Activated T-cell treated with anti-CD3 and anti-CD28 coated beads, Interleukin-2, amount 50 U/mL, for 72 hours (primary cell): ENCODE results near the gene PRAC2. TPM values are rescaled to one million over a fixed set of nuclear protein-coding genes. Genes with fewer than 3 reads are reported as not detected.
"Not testable (repeated sequence)": the region's sequence is repeated elsewhere in the genome, so short reads cannot be mapped to it uniquely, and the experiment has no call there.

Source experiments
- ATAC-seq, 2 donors: fragments of 150-1000 bp; cut with Tn5 transposase; replicated peaks in 1 of 2; 2 replicates each; pipeline ENCODE4 v1.10.0; 2021; ENCODE audit warnings: moderate library complexity in 2 of 2, mild to moderate bottlenecking in 1 of 2
- DNase-seq, 2 donors: peaks; one replicate each; pipeline ENCODE4 v3.0.0; 2021 to 2022; ENCODE audit warnings: mixed read lengths in 1 of 2
- H3K27ac Mint-ChIP-seq: one replicate; pipeline ENCODE4 v1.8.0; 2022; ENCODE audit warnings: mild to moderate bottlenecking, moderate library complexity, mixed read lengths
- H3K27me3 Mint-ChIP-seq: one replicate; pipeline ENCODE4 v1.8.0; 2022; ENCODE audit warnings: low read depth, mixed read lengths
- H3K36me3 Mint-ChIP-seq, 2 donors: one replicate each; pipeline ENCODE4 v1.8.0; 2022; ENCODE audit warnings: mixed read lengths in 2 of 2, mild to moderate bottlenecking in 1 of 2; ENCODE audit not compliant: insufficient read depth in 2 of 2
- H3K4me1 Mint-ChIP-seq: one replicate; pipeline ENCODE4 v1.8.0; 2022; ENCODE audit warnings: low read depth, mixed read lengths
- H3K4me3 Mint-ChIP-seq, 2 donors: one replicate each; pipeline ENCODE4 v1.8.0; 2022; ENCODE audit warnings: mild to moderate bottlenecking in 2 of 2, mixed read lengths in 2 of 2, moderate library complexity in 2 of 2
- H3K9me3 Mint-ChIP-seq, 2 donors: one replicate each; pipeline ENCODE4 v1.8.0; 2022; ENCODE audit warnings: mixed read lengths in 2 of 2
- total RNA-seq, 2 donors: library from RNA; stranded (reverse); gene quantifications; one replicate each; pipeline ENCODE4 v1.2.3, GENCODE V29; 2022

Gene PRAC2
- total RNA-seq, 2 donors from 2014 or later, result not detected

DNA sequence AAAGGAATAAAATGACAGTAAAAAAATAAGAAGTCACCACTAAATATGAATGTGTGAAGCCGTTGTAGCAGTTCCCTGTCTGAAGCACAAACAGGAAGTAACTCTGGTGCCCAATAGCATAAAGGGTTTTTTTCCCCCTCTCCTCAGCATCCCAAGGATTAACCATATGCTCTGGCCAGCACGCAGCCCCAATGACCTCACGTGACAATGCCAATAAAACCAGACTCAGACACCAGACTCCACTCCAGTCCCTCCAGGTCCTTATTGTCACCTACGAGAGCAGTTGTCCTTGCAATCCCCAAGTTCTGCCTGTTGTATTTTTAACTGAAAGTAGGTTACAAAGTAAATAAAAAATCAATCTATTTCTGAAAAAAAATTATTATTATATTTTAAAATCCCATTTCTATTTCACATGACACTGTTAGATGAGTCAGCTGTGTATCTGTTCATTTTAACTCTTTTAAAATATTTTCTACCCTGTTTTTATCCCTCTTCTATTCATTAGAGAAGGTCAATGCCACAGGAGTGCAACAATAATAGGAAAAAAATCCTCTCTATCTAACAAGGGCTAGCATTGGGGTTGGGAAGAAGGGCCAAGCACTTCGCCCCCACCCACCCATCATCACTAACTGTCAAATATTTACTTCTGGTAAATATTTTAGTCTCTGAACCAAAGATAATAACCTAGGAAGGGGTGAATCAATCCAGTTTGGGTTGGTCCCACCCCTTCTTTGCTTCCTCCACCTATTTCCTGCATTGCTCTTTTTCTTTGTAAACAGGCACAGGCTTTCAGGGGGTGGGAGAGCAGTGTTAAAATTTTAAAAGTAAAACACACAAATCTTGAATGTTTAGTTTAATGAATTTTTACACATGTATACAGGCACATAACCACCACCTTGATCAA lies 7.2 kb upstream of the PRAC2 start:
- no peak overlapping the region for H3K4me3 Mint-ChIP-seq
- H3K4me1 Mint-ChIP-seq, result peaks cover 29% of the 10 kb centered on the region
- no peaks in the 10 kb centered on the region for H3K9me3 Mint-ChIP-seq
- DNase-seq (no peak), ATAC-seq (no peak)
- no peak overlapping the region for H3K27ac Mint-ChIP-seq
- H3K36me3 Mint-ChIP-seq, result no peaks in the 10 kb centered on the region
- H3K27me3 Mint-ChIP-seq, result peaks cover 57% of the 10 kb centered on the region

DNA sequence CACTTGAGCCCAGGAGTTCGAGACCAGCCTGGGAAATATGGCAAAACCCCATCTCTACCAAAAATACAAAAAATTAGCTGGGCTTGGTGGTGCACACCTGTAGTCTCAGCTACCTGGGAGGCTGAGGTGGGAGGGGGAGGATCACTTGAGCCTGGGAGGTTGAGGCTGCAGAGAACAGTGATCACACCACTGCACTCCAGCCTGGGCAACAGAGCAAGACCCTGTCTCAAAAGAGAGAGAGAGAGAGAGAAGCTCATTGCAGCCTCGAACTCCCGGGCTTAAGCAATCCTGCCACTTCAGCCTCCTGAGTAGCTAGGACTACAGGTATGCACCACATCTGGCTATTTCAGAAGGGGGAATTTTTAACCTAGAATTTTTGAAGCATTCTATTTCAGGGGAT lies 6.4 kb upstream of the PRAC2 start:
- not testable (repeated sequence) for H3K4me3 Mint-ChIP-seq, H3K36me3 Mint-ChIP-seq, DNase-seq, H3K9me3 Mint-ChIP-seq, ATAC-seq, H3K27ac Mint-ChIP-seq
- Mint-ChIP-seq H3K27me3 (peaks cover 65% of the 10 kb centered on the region), H3K4me1 (peaks cover 32% of the 10 kb centered on the region)

DNA sequence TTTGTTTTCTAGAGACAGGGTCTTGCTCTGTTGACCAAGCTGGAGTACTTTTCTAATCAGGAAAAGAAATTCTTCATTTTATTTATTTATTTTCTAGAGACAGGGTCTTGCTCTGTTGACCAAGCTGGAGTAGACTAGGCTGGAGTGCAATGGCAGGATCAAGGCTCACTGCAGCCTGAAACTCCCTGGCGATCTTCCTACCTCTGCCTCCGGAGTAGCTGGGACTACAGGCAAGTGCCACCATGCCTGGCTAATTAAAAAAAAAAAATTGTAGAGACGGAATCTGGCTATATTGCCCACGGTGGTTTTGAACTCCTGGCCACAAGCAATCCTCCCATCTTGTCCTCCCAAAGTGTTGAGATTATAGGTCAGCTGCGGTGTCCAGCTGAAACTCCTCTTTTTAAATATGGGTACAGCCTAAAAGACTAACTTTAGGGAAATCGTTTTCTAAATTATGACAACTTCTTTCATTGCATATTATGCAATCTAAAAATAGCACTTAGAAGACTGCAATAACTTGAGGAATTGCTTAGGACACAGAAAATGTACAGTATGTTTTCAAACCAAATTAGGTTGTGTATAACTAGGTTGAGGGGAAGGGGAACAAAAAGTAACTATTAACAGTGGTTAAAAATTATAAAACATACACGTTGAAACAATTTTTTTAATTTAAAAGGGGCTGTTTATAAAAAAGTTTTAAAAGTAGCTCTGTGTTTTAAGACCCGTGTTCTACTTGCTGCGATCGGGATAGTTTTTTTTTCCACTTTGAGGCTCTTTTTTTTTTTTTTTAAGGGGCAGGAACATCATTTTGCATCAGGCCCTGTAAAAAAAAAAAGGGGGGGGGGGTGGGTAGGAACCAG lies 5.4 kb upstream of the PRAC2 start:
- H3K4me3 Mint-ChIP-seq, result peak overlapping the region in 1 of 2 donors; percentile 68
- H3K27ac Mint-ChIP-seq, result peak overlapping the region; percentile 95
- H3K36me3 Mint-ChIP-seq, result no peaks in the 10 kb centered on the region
- H3K4me1 Mint-ChIP-seq, result peaks cover 40% of the 10 kb centered on the region
- H3K27me3 Mint-ChIP-seq, result peaks cover 70% of the 10 kb centered on the region
- ATAC-seq, result no peak
- no peaks in the 10 kb centered on the region for H3K9me3 Mint-ChIP-seq
- DNase-seq, result no peak

DNA sequence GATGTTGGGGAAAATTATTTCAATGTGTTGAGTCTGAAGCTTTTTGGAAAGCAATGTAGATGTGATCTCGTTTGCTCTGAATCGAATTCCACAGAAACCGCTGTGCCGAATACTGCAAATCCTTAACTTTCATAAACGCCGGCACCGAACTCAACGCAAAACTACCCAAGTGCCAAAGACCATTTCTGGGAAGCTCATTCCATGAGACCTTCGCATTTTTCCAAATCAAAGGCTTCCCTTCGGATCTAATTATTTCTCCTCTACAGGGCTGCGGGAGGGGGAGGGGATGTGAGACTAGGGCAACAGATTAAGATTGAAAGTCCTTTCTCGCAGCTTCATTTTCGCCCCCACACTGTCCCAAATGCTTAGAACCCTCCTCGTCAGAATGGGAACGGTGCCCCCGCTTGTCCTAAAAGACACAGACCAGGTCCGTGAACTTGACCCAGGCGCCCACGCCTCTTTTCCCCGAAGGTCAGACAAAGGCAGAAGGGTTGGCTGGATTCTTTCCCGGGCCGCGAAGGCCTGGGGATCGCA lies 4.7 kb upstream of the PRAC2 start:
- peak overlapping the region; percentile 47 to 81 for H3K4me3 Mint-ChIP-seq
- H3K9me3 Mint-ChIP-seq, result no peaks in the 10 kb centered on the region
- H3K27me3 Mint-ChIP-seq, result peaks cover 73% of the 10 kb centered on the region
- DNase-seq (no peak), ATAC-seq (no peak)
- H3K27ac Mint-ChIP-seq, result peak overlapping the region; percentile 42
- H3K4me1 Mint-ChIP-seq, result peaks cover 46% of the 10 kb centered on the region
- no peaks in the 10 kb centered on the region for H3K36me3 Mint-ChIP-seq

DNA sequence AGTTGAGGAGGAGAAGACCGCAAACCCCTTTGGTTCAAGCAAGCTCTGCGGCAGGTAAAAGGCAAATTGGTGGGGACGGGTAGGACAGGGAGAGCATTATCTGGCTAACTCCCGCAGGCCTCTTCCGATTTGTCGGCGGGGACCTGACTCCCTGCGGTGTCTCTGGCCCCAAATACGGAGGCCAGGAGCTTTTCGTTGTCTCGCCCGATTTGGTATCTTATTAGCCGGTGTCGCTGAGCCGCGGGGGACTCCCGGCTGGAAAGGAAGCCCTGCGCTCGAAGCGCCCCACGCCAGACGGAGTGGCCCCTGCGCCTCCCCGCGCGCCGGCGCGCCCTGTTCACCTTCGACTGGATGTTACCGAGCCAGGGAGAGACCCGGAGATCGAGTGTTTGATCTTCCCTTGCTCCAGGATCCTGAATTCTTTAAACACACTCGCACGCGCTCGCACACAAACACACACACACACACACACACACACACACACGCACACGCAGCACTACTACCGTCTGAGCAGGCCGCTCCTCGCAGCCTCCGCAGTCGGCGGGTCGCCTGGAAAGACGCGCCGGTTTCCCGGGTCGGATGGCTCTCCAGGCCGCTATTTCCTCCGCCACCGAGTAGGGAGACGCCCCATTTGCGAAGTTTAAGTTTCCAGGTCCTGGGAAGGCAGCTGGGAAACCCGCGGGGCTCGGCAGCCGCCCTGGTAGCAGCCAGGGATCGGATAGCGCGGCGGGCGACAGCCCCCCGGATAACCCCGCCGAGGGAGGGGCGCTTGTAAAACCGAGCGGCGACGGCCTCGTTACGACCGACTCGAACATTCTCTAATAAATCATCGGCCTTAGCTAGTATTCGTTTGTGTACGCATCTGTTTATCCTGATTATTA lies 4.0 kb upstream of the PRAC2 start:
- H3K9me3 Mint-ChIP-seq, result no peaks in the 10 kb centered on the region
- peaks cover 80% of the 10 kb centered on the region for H3K27me3 Mint-ChIP-seq
- H3K27ac Mint-ChIP-seq, result peak overlapping the region; percentile 42
- peaks cover 54% of the 10 kb centered on the region for H3K4me1 Mint-ChIP-seq
- DNase-seq (no peak), ATAC-seq (no peak)
- H3K36me3 Mint-ChIP-seq, result no peaks in the 10 kb centered on the region
- H3K4me3 Mint-ChIP-seq, result peak overlapping the region; percentile 47 to 81

DNA sequence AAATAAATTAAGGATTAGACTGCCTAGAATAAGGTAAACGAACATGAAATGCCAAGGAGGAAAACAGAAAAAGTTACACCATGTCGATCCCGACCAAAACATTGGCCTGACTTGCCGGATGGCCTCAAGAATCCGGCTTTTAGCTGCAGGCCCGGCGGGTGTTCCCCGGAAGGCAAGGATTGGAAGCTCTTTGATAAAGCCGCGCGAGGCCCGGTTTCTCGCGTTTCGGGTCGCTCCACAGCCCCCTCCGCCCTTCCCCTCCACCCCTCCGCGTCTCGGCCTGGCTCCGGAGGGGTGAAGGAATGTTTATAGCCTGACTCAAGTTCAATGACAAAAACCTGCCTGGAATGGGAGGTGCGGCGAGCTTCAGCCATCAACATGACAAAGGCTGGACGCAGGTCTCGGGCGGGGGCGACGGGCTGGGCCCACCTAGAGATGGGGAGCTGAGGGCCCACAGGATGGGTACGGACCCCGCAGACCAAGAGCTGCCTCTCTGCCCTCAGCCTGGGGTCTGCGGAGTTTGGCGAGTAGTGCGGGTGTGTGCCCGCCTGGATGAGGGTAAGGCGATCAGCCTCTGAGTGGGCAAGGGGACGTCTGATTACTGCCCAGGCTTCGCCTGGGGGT lies 3.2 kb upstream of the PRAC2 start:
- no peak for DNase-seq
- H3K4me3 Mint-ChIP-seq, result peak overlapping the region in 1 of 2 donors; percentile 81

DNA sequence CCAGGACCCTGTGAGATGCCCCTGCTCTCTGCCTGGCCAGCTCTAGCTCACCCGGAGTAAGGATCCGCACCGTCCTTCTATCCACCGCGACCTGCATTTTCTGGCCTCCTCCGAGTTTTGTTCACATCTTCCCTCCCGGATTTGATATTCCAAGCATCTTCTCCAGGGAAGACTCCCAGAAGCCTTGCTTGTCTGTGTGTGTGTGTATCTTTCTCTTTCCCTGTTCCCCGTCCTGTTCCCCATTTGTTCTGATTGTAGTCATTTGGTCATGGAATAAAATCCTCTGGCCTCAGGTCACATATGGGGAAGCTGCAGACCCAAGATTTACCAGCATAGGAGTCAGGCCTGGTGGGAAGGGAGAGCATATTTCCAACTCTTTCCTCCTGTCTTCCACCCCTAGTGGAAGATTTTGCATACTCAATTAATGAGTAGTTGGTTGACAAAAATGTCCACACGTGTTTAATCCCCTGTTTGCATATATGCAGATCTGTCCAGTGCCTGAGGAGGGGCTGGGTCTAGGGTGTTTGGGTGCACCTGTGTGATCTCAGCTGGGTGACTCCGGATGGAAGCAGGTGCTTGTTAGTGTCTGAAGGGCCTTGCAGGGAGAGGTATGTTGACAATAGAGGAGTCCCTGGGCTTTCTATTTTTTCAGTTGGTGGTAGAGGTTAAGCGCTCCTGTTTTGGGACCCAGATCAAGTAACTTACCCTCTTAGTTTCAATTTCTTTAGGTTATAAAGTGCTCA lies 2.5 kb upstream of the PRAC2 start:
- Mint-ChIP-seq H3K27ac (peak overlapping the region; percentile 3), H3K36me3 (no peaks in the 10 kb centered on the region), H3K4me1 (peaks cover 68% of the 10 kb centered on the region), H3K9me3 (no peaks in the 10 kb centered on the region), H3K27me3 (peaks cover 94% of the 10 kb centered on the region), H3K4me3 (no peak overlapping the region)
- ATAC-seq (no peak), DNase-seq (no peak)

More for the DNA sequence above, 3.2 kb upstream of the PRAC2 start:
- Mint-ChIP-seq H3K27ac (no peak overlapping the region), H3K4me1 (peaks cover 61% of the 10 kb centered on the region), H3K36me3 (no peaks in the 10 kb centered on the region), H3K9me3 (no peaks in the 10 kb centered on the region), H3K27me3 (peaks cover 87% of the 10 kb centered on the region)
- ATAC-seq, result no peak

DNA sequence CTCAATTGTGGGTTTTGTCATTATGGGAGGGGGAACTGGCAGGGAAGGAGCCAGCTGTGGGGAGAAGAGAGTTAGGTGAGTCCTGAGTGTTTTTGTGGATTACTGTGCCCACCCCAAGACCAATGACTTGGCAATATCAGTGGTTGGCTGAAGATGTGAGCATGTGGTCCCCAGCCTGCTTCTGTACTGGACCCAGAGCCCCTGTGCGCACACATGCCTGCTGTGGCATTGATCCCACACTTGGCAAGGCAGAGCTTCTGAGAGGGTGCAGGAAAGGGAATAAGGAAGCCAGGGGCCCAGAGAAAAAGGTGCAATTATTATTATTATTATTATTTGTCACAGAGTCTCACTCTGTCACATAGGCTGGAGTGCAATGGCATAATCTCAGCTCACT lies 2.0 kb upstream of the PRAC2 start:
- Mint-ChIP-seq H3K27me3 (peaks cover 100% of the 10 kb centered on the region), H3K27ac (no peak overlapping the region), H3K4me1 (peaks cover 74% of the 10 kb centered on the region), H3K4me3 (no peak overlapping the region), H3K36me3 (no peaks in the 10 kb centered on the region), H3K9me3 (no peaks in the 10 kb centered on the region)
- no peak for DNase-seq
- no peak for ATAC-seq

DNA sequence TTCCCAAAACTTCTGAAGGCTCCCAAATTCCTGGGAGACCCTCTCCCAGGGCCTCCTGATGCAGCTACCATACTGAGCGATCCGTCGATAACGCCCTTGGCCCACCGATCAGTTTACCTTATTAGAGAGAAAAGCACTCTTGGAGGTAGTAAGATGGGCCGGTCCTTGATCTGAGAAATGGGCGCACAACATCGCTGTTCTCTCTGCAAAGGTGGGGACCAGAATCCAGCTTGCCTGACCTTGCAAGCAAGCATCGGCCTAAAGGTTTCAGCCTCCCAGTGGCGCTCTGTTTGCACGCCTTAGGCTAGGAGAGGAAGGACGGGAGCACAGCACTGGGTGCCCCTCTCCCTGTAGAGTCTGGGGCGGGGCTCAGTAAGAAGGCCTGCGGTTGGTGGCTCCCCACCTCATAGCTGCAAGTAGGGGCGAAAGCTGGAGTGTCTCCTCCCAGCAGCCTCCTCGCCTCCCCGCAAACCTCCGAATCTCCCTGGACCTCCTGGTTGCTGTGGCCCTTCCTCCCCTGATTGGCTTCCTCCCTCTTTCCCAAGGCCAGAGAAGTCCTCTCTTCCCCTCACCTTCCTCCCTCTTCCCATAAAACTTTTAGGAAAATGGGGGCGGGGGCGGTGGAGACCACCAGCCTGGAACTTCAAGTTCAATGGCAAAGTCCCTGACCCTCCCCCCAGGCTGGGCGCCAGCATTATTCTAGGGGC lies 631 bp upstream of the PRAC2 start, which contains the start of gene PRAC1:
PRAC1 (minus strand) TSS at position 318 of the 707 bp plus-strand sequence; CDS start at position 192, 126 bp downstream.
- H3K36me3 Mint-ChIP-seq, result no peaks in the 10 kb centered on the region
- peaks cover 100% of the 10 kb centered on the region for H3K27me3 Mint-ChIP-seq
- peak within 1 kb of the TSS; percentile 81 to 90 for H3K4me3 Mint-ChIP-seq
- ATAC-seq, result no peak
- no peak within 1 kb of the TSS for H3K27ac Mint-ChIP-seq
- H3K9me3 Mint-ChIP-seq, result no peaks in the 10 kb centered on the region
- no peak for DNase-seq
- H3K4me1 Mint-ChIP-seq, result peaks cover 74% of the 10 kb centered on the region

DNA sequence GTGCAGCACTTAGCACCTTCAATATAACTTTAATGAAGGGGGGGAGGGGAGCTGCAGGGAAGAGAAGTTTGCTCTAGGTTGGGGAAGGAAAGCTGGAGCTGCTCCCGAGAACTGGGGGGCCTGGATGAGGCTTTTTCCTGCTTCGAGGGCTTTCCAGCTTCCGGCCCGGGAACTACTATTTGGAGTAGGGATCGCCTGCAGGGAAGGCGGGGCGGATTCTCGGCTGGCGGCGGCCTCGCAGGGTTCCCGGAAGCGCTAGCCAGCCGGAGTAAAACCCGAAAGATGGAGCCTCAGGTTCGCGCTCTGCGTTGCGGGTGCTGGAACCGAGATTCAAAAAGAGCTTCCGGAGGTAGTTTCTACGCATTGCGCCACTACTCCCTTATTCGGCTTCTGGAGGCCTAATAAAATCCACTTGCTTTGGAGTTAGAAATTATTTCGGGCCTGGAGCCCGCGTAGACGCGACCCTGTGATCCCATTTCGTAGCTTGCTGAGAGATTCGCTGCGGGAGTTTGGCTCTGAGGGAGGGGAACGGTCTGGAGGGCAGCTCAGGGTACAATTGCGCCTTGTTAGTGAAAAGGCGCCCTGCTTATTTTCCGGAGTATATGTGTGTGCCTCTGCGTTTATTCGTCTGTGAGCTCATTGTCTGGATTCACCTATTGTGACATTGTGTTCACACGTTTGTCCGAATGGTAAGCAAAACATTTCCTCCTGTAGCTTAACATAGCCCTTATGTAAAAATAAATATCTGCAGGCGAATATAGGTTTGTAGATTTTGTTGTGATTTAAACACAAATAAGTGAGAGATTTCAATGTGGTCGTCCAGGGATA lies 652 bp downstream of the PRAC2 start:
- H3K27ac Mint-ChIP-seq, result peak overlapping the region; percentile 88
- peaks cover 99% of the 10 kb centered on the region for H3K27me3 Mint-ChIP-seq
- H3K4me3 Mint-ChIP-seq, result peak overlapping the region; percentile 81 to 90
- H3K9me3 Mint-ChIP-seq, result no peaks in the 10 kb centered on the region
- DNase-seq, result no peak
- ATAC-seq, result no peak
- peaks cover 72% of the 10 kb centered on the region for H3K4me1 Mint-ChIP-seq
- no peaks in the 10 kb centered on the region for H3K36me3 Mint-ChIP-seq
